ENCODE results near the gene SGMS1. TPM values are rescaled to one million over a fixed set of nuclear protein-coding genes. Genes with fewer than 3 reads are reported as not detected.

SGMS1 gene
- total RNA-seq, 1 experiment from 2014 or later = 34.5 TPM

GRCh38 chr10:50336140-50336539 is 287.6 kb downstream of the SGMS1 start:
- no TSS peak for BruUV-seq (replicated peaks)

GRCh38 chr10:50335397-50335796 is 288.4 kb downstream of the SGMS1 start:
- H3K4me1 Mint-ChIP-seq (ENCODE audit: low read depth, unreplicated experiment) = no peaks in the 10 kb centered on the region
- TF ChIP-seq CTCF (IDR thresholded peaks at IDR 0.05; ENCODE audit: unreplicated experiment) = no peak
- H3K4me3 Mint-ChIP-seq (ENCODE audit: low read depth, unreplicated experiment) = no peak overlapping the region
- H3K27ac Mint-ChIP-seq (ENCODE audit: unreplicated experiment) = no peak overlapping the region
- no peaks in the 10 kb centered on the region for H3K27me3 Mint-ChIP-seq (ENCODE audit: unreplicated experiment)
- DNase-seq = no peak
- no peaks in the 10 kb centered on the region for H3K9me3 Mint-ChIP-seq (ENCODE audit: low read depth, unreplicated experiment)
- intact Hi-C loops (cut with micrococcal nuclease; ENCODE audit: unreplicated experiment) = no loop called here
- no TSS peak for BruUV-seq (replicated peaks)
- CTCF ChIA-PET = no interaction called here
- no peaks in the 10 kb centered on the region for H3K36me3 Mint-ChIP-seq (ENCODE audit: insufficient read depth, unreplicated experiment)

More at GRCh38 chr10:50336140-50336539, 287.6 kb downstream of the SGMS1 start:
- Mint-ChIP-seq H3K27ac (ENCODE audit: unreplicated experiment) (no peak overlapping the region), H3K27me3 (ENCODE audit: unreplicated experiment) (no peaks in the 10 kb centered on the region), H3K4me1 (ENCODE audit: low read depth, unreplicated experiment) (no peaks in the 10 kb centered on the region), H3K9me3 (ENCODE audit: low read depth, unreplicated experiment) (no peaks in the 10 kb centered on the region), H3K36me3 (ENCODE audit: insufficient read depth, unreplicated experiment) (no peaks in the 10 kb centered on the region), H3K4me3 (ENCODE audit: low read depth, unreplicated experiment) (no peak overlapping the region)
- CTCF ChIA-PET = no interaction called here
- no peak for DNase-seq
- no peak for TF ChIP-seq CTCF (IDR thresholded peaks at IDR 0.05; ENCODE audit: unreplicated experiment)
- intact Hi-C loops (cut with micrococcal nuclease; ENCODE audit: unreplicated experiment) = no loop called here

GRCh38 chr10:50334273-50334672 is 289.5 kb downstream of the SGMS1 start:
- TF ChIP-seq CTCF (IDR thresholded peaks at IDR 0.05; ENCODE audit: unreplicated experiment) = no peak
- Mint-ChIP-seq H3K27me3 (ENCODE audit: unreplicated experiment) (no peaks in the 10 kb centered on the region), H3K36me3 (ENCODE audit: insufficient read depth, unreplicated experiment) (no peaks in the 10 kb centered on the region), H3K4me3 (ENCODE audit: low read depth, unreplicated experiment) (no peak overlapping the region), H3K9me3 (ENCODE audit: low read depth, unreplicated experiment) (no peaks in the 10 kb centered on the region), H3K4me1 (ENCODE audit: low read depth, unreplicated experiment) (no peaks in the 10 kb centered on the region), H3K27ac (ENCODE audit: unreplicated experiment) (no peak overlapping the region)
- intact Hi-C loops (cut with micrococcal nuclease; ENCODE audit: unreplicated experiment) = no loop called here
- no TSS peak for BruUV-seq (replicated peaks)
- CTCF ChIA-PET = no interaction called here
- no peak for DNase-seq

GRCh38 chr10:50333872-50334271 is 289.9 kb downstream of the SGMS1 start:
- no peak overlapping the region for H3K27ac Mint-ChIP-seq (ENCODE audit: unreplicated experiment)
- no peak for DNase-seq
- no peaks in the 10 kb centered on the region for H3K36me3 Mint-ChIP-seq (ENCODE audit: insufficient read depth, unreplicated experiment)
- no TSS peak for BruUV-seq (replicated peaks)
- CTCF ChIA-PET = no interaction called here
- no peak for TF ChIP-seq CTCF (IDR thresholded peaks at IDR 0.05; ENCODE audit: unreplicated experiment)
- no peak overlapping the region for H3K4me3 Mint-ChIP-seq (ENCODE audit: low read depth, unreplicated experiment)
- no peaks in the 10 kb centered on the region for H3K27me3 Mint-ChIP-seq (ENCODE audit: unreplicated experiment)
- no peaks in the 10 kb centered on the region for H3K4me1 Mint-ChIP-seq (ENCODE audit: low read depth, unreplicated experiment)
- H3K9me3 Mint-ChIP-seq (ENCODE audit: low read depth, unreplicated experiment) = no peaks in the 10 kb centered on the region
- intact Hi-C loops (cut with micrococcal nuclease; ENCODE audit: unreplicated experiment) = no loop called here
